Testis (tissue), 2 donors: ENCODE data around the gene CFAP97.

Source experiments
- CTCF ChIP-seq, 3 experiments: fragments of 450-650 bp in 2 of 3; fragments of 200-600 bp in 1 of 3; sonication (generic) in 1 of 3; IDR thresholded peaks; one replicate each; pipeline ENCODE4 v1.5.1; 2016 to 2019; ENCODE audit warnings: antibody characterized with exemption in 3 of 3, mild to moderate bottlenecking in 2 of 3, moderate library complexity in 1 of 3
- POLR2A ChIP-seq: fragments of 450-650 bp; IDR thresholded peaks from one replicate; pipeline ENCODE4 v1.6.1; 2017; ENCODE audit warnings: antibody characterized with exemption, mild to moderate bottlenecking, moderate library complexity

GRCh38 chr4:185179488-185179887 lies 24.3 kb downstream of the CFAP97 start:
- TF ChIP-seq POLR2A (no peak), CTCF (IDR thresholded peaks at IDR 0.05) (no peak)
